IMR-90 (cell line): ENCODE measurements around the gene LYPD6. TPM values are rescaled to one million over a fixed set of nuclear protein-coding genes. Genes with fewer than 3 reads are reported as not detected.

Experiments used
- ATAC-seq: fragments of 200-7000 bp; cut with Tn5 transposase; 2 replicates; pipeline ENCODE4 v1.9.1; 2020; ENCODE audit warnings: low read depth, mild to moderate bottlenecking, moderate library complexity
- BruUV-seq: library from RNA; stranded (reverse); fragments of 400-500 nt; replicated peaks from 2 replicates; lab custom pipeline; 2021; lab: Mats Ljungman, UMichigan
- CTCF ChIA-PET: fragments of 300-600 bp; formaldehyde crosslinking; extraction: SDS; loops from one replicate; lab custom pipeline; 2021; ENCODE audit warnings: antibody characterized with exemption; lab: Yijun Ruan, JAX
- POLR2A ChIA-PET: fragments of 300-600 bp; sonication (Branson Sonifier 250); formaldehyde crosslinking; loops from one replicate; lab custom pipeline; 2022; ENCODE audit warnings: antibody characterized with exemption; ENCODE audit not compliant: unreplicated experiment; lab: Charles Lee
- DNase-seq: peaks from one replicate; pipeline ENCODE4 v3.0.0; 2013
- H2AFZ ChIP-seq: replicated peaks from 2 replicates; pipeline ENCODE3; 2013; ENCODE audit warnings: low read length, mild to moderate bottlenecking; ENCODE audit not compliant: poor library complexity
- H2AK5ac ChIP-seq: 2 replicates; pipeline ENCODE4 v1.6.1; 2013; ENCODE audit warnings: low read depth, low read length, inconsistent platforms
- H2AK9ac ChIP-seq: replicated peaks from 2 replicates; pipeline ENCODE3; 2013; ENCODE audit warnings: mild to moderate bottlenecking, low read depth, low read length, moderate library complexity; ENCODE audit not compliant: poor library complexity
- H2BK120ac ChIP-seq: 2 replicates; pipeline ENCODE4 v1.6.1; 2013; ENCODE audit warnings: low read depth, low read length, inconsistent platforms
- H2BK15ac ChIP-seq: 3 replicates; pipeline ENCODE4 v1.6.1; 2013; ENCODE audit warnings: low read depth, low read length, inconsistent platforms
- H2BK20ac ChIP-seq: 2 replicates; pipeline ENCODE4 v1.6.1; 2013; ENCODE audit warnings: low read depth, mild to moderate bottlenecking, inconsistent platforms, low read length, moderate library complexity
- H2BK5ac ChIP-seq: 2 replicates; pipeline ENCODE4 v1.6.1; 2013; ENCODE audit warnings: mild to moderate bottlenecking, low read depth, low read length, inconsistent platforms; ENCODE audit not compliant: poor library complexity, severe bottlenecking
- H3K14ac ChIP-seq: replicated peaks from 2 replicates; pipeline ENCODE4 v1.6.1; 2013; ENCODE audit warnings: low read depth, low read length, inconsistent platforms
- H3K18ac ChIP-seq: 2 replicates; pipeline ENCODE4 v1.6.1; 2013; ENCODE audit warnings: low read depth, low read length, control low read depth
- H3K23ac ChIP-seq: 2 replicates; pipeline ENCODE4 v1.6.1; 2013; ENCODE audit warnings: low read depth, low read length, inconsistent platforms
- H3K27ac ChIP-seq: 2 replicates; pipeline ENCODE4 v1.5.1; 2013; ENCODE audit warnings: mild to moderate bottlenecking, control low read depth, low read length; ENCODE audit not compliant: insufficient read depth
- H3K27me3 ChIP-seq: 2 replicates; pipeline ENCODE4 v1.6.1; 2013; ENCODE audit warnings: low read length; ENCODE audit not compliant: control insufficient read depth, insufficient read depth
- H3K36me3 ChIP-seq: 2 replicates; pipeline ENCODE4 v1.6.1; 2013; ENCODE audit warnings: low read length, mixed read lengths; ENCODE audit not compliant: control insufficient read depth, insufficient read depth
- H3K4ac ChIP-seq: 2 replicates; pipeline ENCODE4 v1.6.1; 2013; ENCODE audit warnings: low read depth, low read length, inconsistent platforms
- H3K4me1 ChIP-seq: 2 replicates; pipeline ENCODE4 v1.6.1; 2013; ENCODE audit warnings: low read length, mixed read lengths; ENCODE audit not compliant: control insufficient read depth, insufficient read depth
- H3K4me2 ChIP-seq: 2 replicates; pipeline ENCODE4 v1.6.1; 2013; ENCODE audit warnings: low read depth, mild to moderate bottlenecking, control low read depth, low read length, moderate library complexity
- H3K4me3 ChIP-seq: 2 replicates; pipeline ENCODE4 v1.5.1; 2013; ENCODE audit warnings: low read depth, mild to moderate bottlenecking, control low read depth, low read length, moderate library complexity; ENCODE audit not compliant: insufficient read depth
- H3K56ac ChIP-seq: 2 replicates; pipeline ENCODE4 v1.6.1; 2013; ENCODE audit warnings: low read length, inconsistent platforms; ENCODE audit not compliant: insufficient read depth; ENCODE audit errors: extremely low read depth
- H3K79me1 ChIP-seq, 2 experiments: 2 replicates each; pipeline ENCODE4 v1.6.1; 2013; ENCODE audit warnings: low read length in 2 of 2, inconsistent platforms in 1 of 2, low read depth in 1 of 2
- H3K9ac ChIP-seq: 2 replicates; pipeline ENCODE4 v1.6.1; 2013; ENCODE audit warnings: low read depth, low read length, control low read depth
- H3K9me1 ChIP-seq: 2 replicates; pipeline ENCODE4 v1.6.1; 2013; ENCODE audit warnings: low read length, inconsistent platforms; ENCODE audit not compliant: insufficient read depth
- H3K9me3 ChIP-seq: 2 replicates; pipeline ENCODE4 v1.6.1; 2013; ENCODE audit warnings: low read length; ENCODE audit not compliant: control insufficient read depth, insufficient read depth
- H4K20me1 ChIP-seq: 2 replicates; pipeline ENCODE4 v1.6.1; 2013; ENCODE audit warnings: low read length, inconsistent platforms; ENCODE audit not compliant: insufficient read depth
- H4K5ac ChIP-seq: 2 replicates; pipeline ENCODE4 v1.6.1; 2013; ENCODE audit warnings: mild to moderate bottlenecking, low read depth, low read length, control low read depth
- H4K8ac ChIP-seq, 2 experiments: 2 replicates each; pipeline ENCODE4 v1.6.1; 2013; ENCODE audit warnings: low read depth in 2 of 2, low read length in 2 of 2, control low read depth in 1 of 2, inconsistent platforms in 1 of 2
- H4K91ac ChIP-seq: 2 replicates; pipeline ENCODE4 v1.6.1; 2013; ENCODE audit warnings: low read depth, low read length, inconsistent platforms; ENCODE audit not compliant: insufficient read depth
- BHLHE40 ChIP-seq: fragments of 150-350 bp; IDR thresholded peaks from 2 replicates; pipeline ENCODE4 v1.6.1; 2016; ENCODE audit warnings: mild to moderate bottlenecking, low read depth, low read length
- CEBPB ChIP-seq: IDR thresholded peaks from 2 replicates; pipeline ENCODE4 v1.6.1; 2012; ENCODE audit warnings: low read depth, low read length, improper control_type of control experiment
- CHD1 ChIP-seq: IDR thresholded peaks from 2 replicates; pipeline ENCODE4 v1.6.1; 2012; ENCODE audit warnings: low read depth, low read length, improper control_type of control experiment
- MAFK ChIP-seq: IDR thresholded peaks from 2 replicates; pipeline ENCODE4 v1.6.1; 2012; ENCODE audit warnings: low read depth, low read length, improper control_type of control experiment
- MAZ ChIP-seq: IDR thresholded peaks from 2 replicates; pipeline ENCODE4 v1.6.1; 2012; ENCODE audit warnings: low read depth, mild to moderate bottlenecking, low read length, improper control_type of control experiment, moderate library complexity, borderline replicate concordance
- NFE2L2 ChIP-seq: fragments of 150-350 bp; IDR thresholded peaks from 2 replicates; pipeline ENCODE4 v1.6.1; 2016; ENCODE audit warnings: low read depth, mild to moderate bottlenecking, low read length
- POLR2A ChIP-seq: IDR thresholded peaks from 2 replicates; pipeline ENCODE4 v1.6.1; 2012; ENCODE audit warnings: mild to moderate bottlenecking, low read depth, low read length
- RAD21 ChIP-seq: IDR thresholded peaks from 2 replicates; pipeline ENCODE4 v1.6.1; 2012; ENCODE audit warnings: low read length, improper control_type of control experiment
- RCOR1 ChIP-seq: IDR thresholded peaks from 2 replicates; pipeline ENCODE4 v1.6.1; 2012; ENCODE audit warnings: mild to moderate bottlenecking, low read length, improper control_type of control experiment; ENCODE audit not compliant: insufficient replicate concordance
- RFX5 ChIP-seq: IDR thresholded peaks from 2 replicates; pipeline ENCODE4 v1.8.0; 2012; ENCODE audit warnings: low read depth, mild to moderate bottlenecking, low read length, moderate library complexity
- WGBS, 2 experiments: methylation state at CpG; one replicate each; pipeline versions ENCODE4 v1.1.5 to v1.1.7; 2013; ENCODE audit warnings: missing lambda C conversion rate in 2 of 2; ENCODE audit not compliant: insufficient read length in 1 of 2; ENCODE audit errors: extremely low coverage in 2 of 2; 5-methylcytosine and 5-hydroxymethylcytosine counted together
- dilution Hi-C: fragments of 300-500 bp; cut with HindIII; formaldehyde crosslinking; loops from one replicate; pipeline ENCODE4 v1.14.3; 2018; ENCODE audit warnings: low sequenced_read_pairs; ENCODE audit not compliant: unreplicated experiment
- in situ Hi-C: fragments of 300-500 bp; cut with MboI; formaldehyde crosslinking; loops from 3 replicates; pipeline ENCODE4 v1.14.3; 2019; ENCODE audit warnings: low sequenced_read_pairs, inconsistent platforms, mixed read lengths
- intact Hi-C: fragments of 100-400 bp; cut with micrococcal nuclease; formaldehyde crosslinking; loops from 2 replicates; pipeline ENCODE4 v1.10.0; 2022
- polyA plus RNA-seq, 3 experiments: library from polyadenylated mRNA; depleted of rRNA; stranded (reverse); fragments of >200 nt; gene quantifications; 2 replicates each; pipeline ENCODE4 v1.2.3, GENCODE V29; 2012; ENCODE audit warnings: low replicate concordance in 1 of 3
- total RNA-seq: library from RNA; depleted of rRNA; stranded (reverse); fragments of >200 nt; gene quantifications from 2 replicates; pipeline ENCODE4 v1.2.3, GENCODE V29; 2012
- TF ChIP-seq, protein P1 (sequence below): fragments of 150-350 bp; IDR thresholded peaks from 2 replicates; pipeline ENCODE4 v1.6.1; 2016; ENCODE audit warnings: low read depth, mild to moderate bottlenecking, low read length, moderate library complexity, borderline replicate concordance
- TF ChIP-seq, protein P2 (sequence below): fragments of 150-350 bp; IDR thresholded peaks from 2 replicates; pipeline ENCODE4 v1.6.1; 2017; ENCODE audit warnings: mild to moderate bottlenecking, antibody characterized with exemption, low read length, low read depth
- TF ChIP-seq, protein P3 (sequence below): conservative IDR thresholded peaks from 2 replicates; pipeline ENCODE4 v1.5.1; 2012; ENCODE audit warnings: mild to moderate bottlenecking, low read depth, low read length, improper control_type of control experiment

Gene LYPD6
- total and polyA plus RNA-seq, 2 of the 4 experiments (the other 2 are of a cell fraction) = 0.87 to 0.90 TPM

DNA sequence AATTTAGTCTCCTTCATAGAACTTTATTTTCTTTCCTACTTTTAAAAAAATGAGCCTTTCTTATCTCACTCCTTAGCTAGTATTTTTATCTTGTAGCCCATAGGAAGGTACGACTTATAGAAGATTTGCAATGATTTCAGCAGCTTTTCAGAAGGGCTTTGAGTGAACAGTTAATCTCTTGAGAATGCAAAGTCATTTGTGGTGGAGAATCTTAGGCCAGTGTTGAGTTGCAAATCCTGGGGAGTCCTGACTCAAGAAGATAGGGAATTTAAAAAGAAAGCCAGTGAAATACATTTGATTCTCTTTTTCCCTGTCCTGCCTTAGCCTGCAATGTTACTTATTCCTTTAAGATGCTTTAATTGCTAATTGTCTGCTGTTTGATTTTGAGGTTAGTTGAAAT lies 33.6 kb downstream of the LYPD6 start:
- H3K4me2 ChIP-seq = no peak overlapping the region
- H3K27ac ChIP-seq = no peak overlapping the region
- DNase-seq (no peak), ATAC-seq (no peak)
- ChIA-PET CTCF (interaction anchor here (0.9 kb wide), 1 partner anchor 50 kb away, joined by 3 read pairs; no protein-coding TSS in a partner anchor), POLR2A (no interaction called here)
- intact Hi-C loops = no loop called here
- H4K8ac ChIP-seq = no peak overlapping the region
- H3K9me1 ChIP-seq = no peaks in the 10 kb centered on the region
- dilution Hi-C loops = no loop called here
- no peak overlapping the region for H2AK5ac ChIP-seq
- H3K36me3 ChIP-seq = no peaks in the 10 kb centered on the region
- H3K27me3 ChIP-seq = no peaks in the 10 kb centered on the region
- no peak overlapping the region for H3K18ac ChIP-seq
- no peak overlapping the region for H2BK120ac ChIP-seq
- in situ Hi-C loops = no loop called here
- no peak overlapping the region for H3K56ac ChIP-seq
- no peak overlapping the region for H2BK15ac ChIP-seq
- no peak overlapping the region for H3K4me3 ChIP-seq
- no peak overlapping the region for H4K5ac ChIP-seq
- no peak overlapping the region for H4K91ac ChIP-seq
- no peak overlapping the region for H2BK5ac ChIP-seq
- no peak overlapping the region for H3K14ac ChIP-seq
- no peaks in the 10 kb centered on the region for H4K20me1 ChIP-seq
- no peaks in the 10 kb centered on the region for H3K9me3 ChIP-seq
- TF ChIP-seq CEBPB (no peak), RAD21 (no peak), BHLHE40 (no peak), RCOR1 (no peak), CHD1 (no peak), POLR2A (no peak), RFX5 (no peak), NFE2L2 (no peak), MAFK (no peak), MAZ (no peak)
- TF ChIP-seq, protein P1, sequence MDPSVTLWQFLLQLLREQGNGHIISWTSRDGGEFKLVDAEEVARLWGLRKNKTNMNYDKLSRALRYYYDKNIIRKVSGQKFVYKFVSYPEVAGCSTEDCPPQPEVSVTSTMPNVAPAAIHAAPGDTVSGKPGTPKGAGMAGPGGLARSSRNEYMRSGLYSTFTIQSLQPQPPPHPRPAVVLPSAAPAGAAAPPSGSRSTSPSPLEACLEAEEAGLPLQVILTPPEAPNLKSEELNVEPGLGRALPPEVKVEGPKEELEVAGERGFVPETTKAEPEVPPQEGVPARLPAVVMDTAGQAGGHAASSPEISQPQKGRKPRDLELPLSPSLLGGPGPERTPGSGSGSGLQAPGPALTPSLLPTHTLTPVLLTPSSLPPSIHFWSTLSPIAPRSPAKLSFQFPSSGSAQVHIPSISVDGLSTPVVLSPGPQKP = no peak
- TF ChIP-seq, protein P2, sequence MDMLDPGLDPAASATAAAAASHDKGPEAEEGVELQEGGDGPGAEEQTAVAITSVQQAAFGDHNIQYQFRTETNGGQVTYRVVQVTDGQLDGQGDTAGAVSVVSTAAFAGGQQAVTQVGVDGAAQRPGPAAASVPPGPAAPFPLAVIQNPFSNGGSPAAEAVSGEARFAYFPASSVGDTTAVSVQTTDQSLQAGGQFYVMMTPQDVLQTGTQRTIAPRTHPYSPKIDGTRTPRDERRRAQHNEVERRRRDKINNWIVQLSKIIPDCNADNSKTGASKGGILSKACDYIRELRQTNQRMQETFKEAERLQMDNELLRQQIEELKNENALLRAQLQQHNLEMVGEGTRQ = no peak
- TF ChIP-seq, protein P3, sequence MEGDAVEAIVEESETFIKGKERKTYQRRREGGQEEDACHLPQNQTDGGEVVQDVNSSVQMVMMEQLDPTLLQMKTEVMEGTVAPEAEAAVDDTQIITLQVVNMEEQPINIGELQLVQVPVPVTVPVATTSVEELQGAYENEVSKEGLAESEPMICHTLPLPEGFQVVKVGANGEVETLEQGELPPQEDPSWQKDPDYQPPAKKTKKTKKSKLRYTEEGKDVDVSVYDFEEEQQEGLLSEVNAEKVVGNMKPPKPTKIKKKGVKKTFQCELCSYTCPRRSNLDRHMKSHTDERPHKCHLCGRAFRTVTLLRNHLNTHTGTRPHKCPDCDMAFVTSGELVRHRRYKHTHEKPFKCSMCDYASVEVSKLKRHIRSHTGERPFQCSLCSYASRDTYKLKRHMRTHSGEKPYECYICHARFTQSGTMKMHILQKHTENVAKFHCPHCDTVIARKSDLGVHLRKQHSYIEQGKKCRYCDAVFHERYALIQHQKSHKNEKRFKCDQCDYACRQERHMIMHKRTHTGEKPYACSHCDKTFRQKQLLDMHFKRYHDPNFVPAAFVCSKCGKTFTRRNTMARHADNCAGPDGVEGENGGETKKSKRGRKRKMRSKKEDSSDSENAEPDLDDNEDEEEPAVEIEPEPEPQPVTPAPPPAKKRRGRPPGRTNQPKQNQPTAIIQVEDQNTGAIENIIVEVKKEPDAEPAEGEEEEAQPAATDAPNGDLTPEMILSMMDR = no peak
- no peaks in the 10 kb centered on the region for H3K79me1 ChIP-seq
- no peaks in the 10 kb centered on the region for H3K4me1 ChIP-seq
- BruUV-seq = no TSS peak
- WGBS, 2 experiments = no CpG with 5 or more reads among the region's 1 CpG
- no peak overlapping the region for H2AK9ac ChIP-seq
- no peak overlapping the region for H2AFZ ChIP-seq
- H3K4ac ChIP-seq = no peak overlapping the region
- H3K9ac ChIP-seq = no peak overlapping the region
- no peak overlapping the region for H3K23ac ChIP-seq
- H2BK20ac ChIP-seq = no peak overlapping the region
